Measurements from ENCODE around the gene QPCT.

QPCT gene

GRCh38 chr2:37335604-37336003 lies 8.8 kb upstream of the QPCT start:
- Histone ChIP-seq H3K4me3 (replicated peaks; ENCODE audit: low read depth, low read length) (no peak overlapping the region), H3K27me3 (replicated peaks; ENCODE audit: control insufficient read depth, insufficient read depth, low read length) (no peaks in the 10 kb centered on the region), H3K36me3 (ENCODE audit: control insufficient read depth, insufficient read depth, low read length) (no peaks in the 10 kb centered on the region)
- no peak for TF ChIP-seq CTCF (IDR thresholded peaks at IDR 0.05; ENCODE audit: insufficient read depth, low read length, poor library complexity, severe bottlenecking)
- DNase-seq (ENCODE audit: extremely low read depth, insufficient read length): no peak

- no peak for TF ChIP-seq CTCF (IDR thresholded peaks at IDR 0.05; ENCODE audit: insufficient read depth, low read length, poor library complexity, severe bottlenecking)
- Histone ChIP-seq H3K36me3 (ENCODE audit: control insufficient read depth, insufficient read depth, low read length) (no peaks in the 10 kb centered on the region), H3K4me3 (replicated peaks; ENCODE audit: low read depth, low read length) (no peak overlapping the region), H3K27me3 (replicated peaks; ENCODE audit: control insufficient read depth, insufficient read depth, low read length) (peaks cover 1% of the 10 kb centered on the region; the same call in 1 of the 2 replicates)
- no peak for DNase-seq (ENCODE audit: extremely low read depth, insufficient read length)
Measured at GRCh38 chr2:37337620-37338280, 6.7 kb upstream of the QPCT start.

GRCh38 chr2:37338933-37339332 lies 5.5 kb upstream of the QPCT start:
- DNase-seq (ENCODE audit: extremely low read depth, insufficient read length): no peak
- H3K27me3 ChIP-seq (replicated peaks; ENCODE audit: control insufficient read depth, insufficient read depth, low read length): peaks cover 3% of the 10 kb centered on the region; the same call in 1 of the 2 replicates
- TF ChIP-seq CTCF (IDR thresholded peaks at IDR 0.05; ENCODE audit: insufficient read depth, low read length, poor library complexity, severe bottlenecking): no peak
- H3K4me3 ChIP-seq (replicated peaks; ENCODE audit: low read depth, low read length): no peak overlapping the region
- H3K36me3 ChIP-seq (ENCODE audit: control insufficient read depth, insufficient read depth, low read length): no peaks in the 10 kb centered on the region

GRCh38 chr2:37340637-37341036 lies 3.8 kb upstream of the QPCT start:
- TF ChIP-seq CTCF (IDR thresholded peaks at IDR 0.05; ENCODE audit: insufficient read depth, low read length, poor library complexity, severe bottlenecking): no peak
- Histone ChIP-seq H3K36me3 (ENCODE audit: control insufficient read depth, insufficient read depth, low read length) (no peaks in the 10 kb centered on the region), H3K4me3 (replicated peaks; ENCODE audit: low read depth, low read length) (no peak overlapping the region), H3K27me3 (replicated peaks; ENCODE audit: control insufficient read depth, insufficient read depth, low read length) (peaks cover 6% of the 10 kb centered on the region)
- DNase-seq (ENCODE audit: extremely low read depth, insufficient read length): no peak

- DNase-seq (ENCODE audit: extremely low read depth, insufficient read length): no peak
- H3K36me3 ChIP-seq (ENCODE audit: control insufficient read depth, insufficient read depth, low read length): no peaks in the 10 kb centered on the region
- H3K4me3 ChIP-seq (replicated peaks; ENCODE audit: low read depth, low read length): no peak overlapping the region
- H3K27me3 ChIP-seq (replicated peaks; ENCODE audit: control insufficient read depth, insufficient read depth, low read length): peaks cover 6% of the 10 kb centered on the region
- no peak for TF ChIP-seq CTCF (IDR thresholded peaks at IDR 0.05; ENCODE audit: insufficient read depth, low read length, poor library complexity, severe bottlenecking)
Measured at GRCh38 chr2:37342591-37343220, 1.7 kb upstream of the QPCT start.
